SK-N-SH treated with all-trans-retinoic acid at 6 μM for 48 hours (cell line): Measurements from ENCODE around the gene SUGP1.

ENCODE experiments used
- ATAC-seq: fragments of 200-7000 bp; cut with Tn5 transposase; 3 replicates; pipeline ENCODE4 v1.9.1; 2020; ENCODE audit warnings: mild to moderate bottlenecking, moderate library complexity
- ARNTL ChIP-seq: fragments of 450-650 bp; formaldehyde crosslinking; IDR thresholded peaks from 2 replicates; pipeline ENCODE4 v1.5.0; 2020; ENCODE audit warnings: low read depth, mild to moderate bottlenecking, moderate library complexity, borderline replicate concordance
- BACH2 ChIP-seq: fragments of 250-450 bp; sonication (Bioruptor Pico); IDR thresholded peaks from 2 replicates; pipeline ENCODE4 v1.9.0; 2021; ENCODE audit warnings: mild to moderate bottlenecking, borderline replicate concordance
- CSDC2 ChIP-seq: fragments of 250-450 bp; sonication (Bioruptor Pico); IDR thresholded peaks from 2 replicates; pipeline ENCODE4 v1.5.0; 2020; ENCODE audit warnings: mild to moderate bottlenecking, moderate library complexity
- GLIS3 ChIP-seq: fragments of 250-450 bp; sonication (Bioruptor Pico); IDR thresholded peaks from 2 replicates; pipeline ENCODE4 v1.5.0; 2020; ENCODE audit warnings: mild to moderate bottlenecking, moderate library complexity
- ISL1 ChIP-seq: fragments of 250-450 bp; sonication (Bioruptor Pico); IDR thresholded peaks from 2 replicates; pipeline ENCODE4 v2.1.2; 2022; ENCODE audit warnings: mild to moderate bottlenecking, moderate library complexity
- OSR1 ChIP-seq: fragments of 250-450 bp; sonication (Bioruptor Pico); IDR thresholded peaks from 2 replicates; pipeline ENCODE4 v1.8.0; 2022; ENCODE audit warnings: moderate library complexity, mild to moderate bottlenecking, inconsistent platforms
- PPARA ChIP-seq: fragments of 250-450 bp; sonication (Bioruptor Pico); IDR thresholded peaks from 2 replicates; pipeline ENCODE4 v1.5.0; 2020; ENCODE audit warnings: mild to moderate bottlenecking, borderline replicate concordance
- SNAI2 ChIP-seq: fragments of 250-450 bp; sonication (Bioruptor Pico); IDR thresholded peaks from 2 replicates; pipeline ENCODE4 v1.5.0; 2020; ENCODE audit warnings: mild to moderate bottlenecking, moderate library complexity
- TCF4 ChIP-seq: fragments of 250-450 bp; sonication (Bioruptor Pico); IDR thresholded peaks from 2 replicates; pipeline ENCODE4 v1.8.0; 2021; ENCODE audit warnings: mild to moderate bottlenecking, moderate library complexity, borderline replicate concordance
- TOX ChIP-seq: fragments of 250-450 bp; sonication (Bioruptor Pico); IDR thresholded peaks from 2 replicates; pipeline ENCODE4 v1.8.0; 2021; ENCODE audit warnings: mild to moderate bottlenecking, moderate library complexity, borderline replicate concordance
- ZC3H10 ChIP-seq: fragments of 250-450 bp; sonication (Bioruptor Pico); IDR thresholded peaks from 2 replicates; pipeline ENCODE4 v1.5.1; 2021; ENCODE audit warnings: mild to moderate bottlenecking, moderate library complexity
- ZFP3 ChIP-seq: fragments of 250-450 bp; sonication (Bioruptor Pico); IDR thresholded peaks from 2 replicates; pipeline ENCODE4 v1.5.0; 2020; ENCODE audit warnings: mild to moderate bottlenecking, moderate library complexity
- ZFP30 ChIP-seq: fragments of 450-650 bp; formaldehyde crosslinking; IDR thresholded peaks from 2 replicates; pipeline ENCODE4 v1.5.0; 2022; ENCODE audit warnings: mild to moderate bottlenecking, moderate library complexity
- ZNF70 ChIP-seq: fragments of 450-650 bp; formaldehyde crosslinking; IDR thresholded peaks from 2 replicates; pipeline ENCODE4 v1.5.0; 2020; ENCODE audit warnings: mild to moderate bottlenecking, moderate library complexity
- ZNF8 ChIP-seq: fragments of 450-650 bp; formaldehyde crosslinking; IDR thresholded peaks from 2 replicates; pipeline ENCODE4 v1.5.0; 2020; ENCODE audit warnings: mild to moderate bottlenecking, moderate library complexity
- TF ChIP-seq, protein P1 (sequence below): fragments of 250-450 bp; sonication (Bioruptor Pico); IDR thresholded peaks from 2 replicates; pipeline ENCODE4 v1.5.1; 2020; ENCODE audit warnings: low read depth, mild to moderate bottlenecking, moderate library complexity
- TF ChIP-seq, protein P2 (sequence below): fragments of 250-450 bp; sonication (Bioruptor Pico); IDR thresholded peaks from 2 replicates; pipeline ENCODE4 v1.8.0; 2021; ENCODE audit warnings: low read depth, mild to moderate bottlenecking, moderate library complexity, borderline replicate concordance
- TF ChIP-seq, protein P3 (sequence below): fragments of 250-450 bp; sonication (Bioruptor Pico); IDR thresholded peaks from 2 replicates; pipeline ENCODE4 v1.8.0; 2020; ENCODE audit warnings: mild to moderate bottlenecking, moderate library complexity, borderline replicate concordance
- TF ChIP-seq, protein P4 (sequence below): fragments of 250-450 bp; sonication (Bioruptor Pico); IDR thresholded peaks from 2 replicates; pipeline ENCODE4 v1.5.1; 2021; ENCODE audit warnings: mild to moderate bottlenecking, moderate library complexity
- TF ChIP-seq, protein P5 (sequence below): fragments of 250-450 bp; sonication (Bioruptor Pico); IDR thresholded peaks from 2 replicates; pipeline ENCODE4 v1.5.0; 2020; ENCODE audit warnings: mild to moderate bottlenecking, moderate library complexity

The SUGP1 gene

GRCh38 chr19:19337120-19337519 is 16.8 kb upstream of the SUGP1 start:
- no peak for ATAC-seq

DNA sequence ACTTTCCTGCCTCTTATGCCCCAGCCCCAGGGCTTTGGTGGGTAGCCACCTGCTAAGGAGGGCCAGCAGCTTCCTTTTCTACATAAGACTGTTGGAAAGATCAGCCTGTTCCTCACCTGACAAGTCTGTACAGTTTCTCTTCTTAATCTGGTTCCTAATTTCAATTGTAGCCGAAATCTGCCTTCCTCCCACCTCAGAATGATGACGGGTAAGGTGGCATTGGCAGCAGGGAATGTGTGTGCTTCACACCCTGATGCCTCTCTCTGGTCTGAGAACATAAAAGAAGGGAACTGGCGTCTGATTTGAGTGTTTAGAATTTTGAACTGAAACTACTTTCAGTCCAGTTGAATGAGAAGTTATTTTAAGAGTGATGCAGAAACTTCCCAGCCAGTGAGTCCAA is 16.3 kb upstream of the SUGP1 start:
- no peak for ATAC-seq

More at GRCh38 chr19:19337120-19337519, 16.8 kb upstream of the SUGP1 start:
- TF ChIP-seq, protein P1, sequence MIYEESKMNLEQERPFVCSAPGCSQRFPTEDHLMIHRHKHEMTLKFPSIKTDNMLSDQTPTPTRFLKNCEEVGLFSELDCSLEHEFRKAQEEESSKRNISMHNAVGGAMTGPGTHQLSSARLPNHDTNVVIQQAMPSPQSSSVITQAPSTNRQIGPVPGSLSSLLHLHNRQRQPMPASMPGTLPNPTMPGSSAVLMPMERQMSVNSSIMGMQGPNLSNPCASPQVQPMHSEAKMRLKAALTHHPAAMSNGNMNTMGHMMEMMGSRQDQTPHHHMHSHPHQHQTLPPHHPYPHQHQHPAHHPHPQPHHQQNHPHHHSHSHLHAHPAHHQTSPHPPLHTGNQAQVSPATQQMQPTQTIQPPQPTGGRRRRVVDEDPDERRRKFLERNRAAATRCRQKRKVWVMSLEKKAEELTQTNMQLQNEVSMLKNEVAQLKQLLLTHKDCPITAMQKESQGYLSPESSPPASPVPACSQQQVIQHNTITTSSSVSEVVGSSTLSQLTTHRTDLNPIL (CRISPR knock-in tag) = no peak
- TF ChIP-seq ZNF70 (CRISPR knock-in tag) = no peak
- no peak for TF ChIP-seq ARNTL (CRISPR knock-in tag)
- TF ChIP-seq ZFP3 (CRISPR knock-in tag) = no peak
- TF ChIP-seq ZNF8 = no peak
- no peak for TF ChIP-seq TOX
- TF ChIP-seq, protein P2, sequence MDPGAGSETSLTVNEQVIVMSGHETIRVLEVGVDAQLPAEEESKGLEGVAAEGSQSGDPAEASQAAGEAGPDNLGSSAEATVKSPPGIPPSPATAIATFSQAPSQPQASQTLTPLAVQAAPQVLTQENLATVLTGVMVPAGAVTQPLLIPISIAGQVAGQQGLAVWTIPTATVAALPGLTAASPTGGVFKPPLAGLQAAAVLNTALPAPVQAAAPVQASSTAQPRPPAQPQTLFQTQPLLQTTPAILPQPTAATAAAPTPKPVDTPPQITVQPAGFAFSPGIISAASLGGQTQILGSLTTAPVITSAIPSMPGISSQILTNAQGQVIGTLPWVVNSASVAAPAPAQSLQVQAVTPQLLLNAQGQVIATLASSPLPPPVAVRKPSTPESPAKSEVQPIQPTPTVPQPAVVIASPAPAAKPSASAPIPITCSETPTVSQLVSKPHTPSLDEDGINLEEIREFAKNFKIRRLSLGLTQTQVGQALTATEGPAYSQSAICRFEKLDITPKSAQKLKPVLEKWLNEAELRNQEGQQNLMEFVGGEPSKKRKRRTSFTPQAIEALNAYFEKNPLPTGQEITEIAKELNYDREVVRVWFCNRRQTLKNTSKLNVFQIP = no peak
- TF ChIP-seq, protein P3, sequence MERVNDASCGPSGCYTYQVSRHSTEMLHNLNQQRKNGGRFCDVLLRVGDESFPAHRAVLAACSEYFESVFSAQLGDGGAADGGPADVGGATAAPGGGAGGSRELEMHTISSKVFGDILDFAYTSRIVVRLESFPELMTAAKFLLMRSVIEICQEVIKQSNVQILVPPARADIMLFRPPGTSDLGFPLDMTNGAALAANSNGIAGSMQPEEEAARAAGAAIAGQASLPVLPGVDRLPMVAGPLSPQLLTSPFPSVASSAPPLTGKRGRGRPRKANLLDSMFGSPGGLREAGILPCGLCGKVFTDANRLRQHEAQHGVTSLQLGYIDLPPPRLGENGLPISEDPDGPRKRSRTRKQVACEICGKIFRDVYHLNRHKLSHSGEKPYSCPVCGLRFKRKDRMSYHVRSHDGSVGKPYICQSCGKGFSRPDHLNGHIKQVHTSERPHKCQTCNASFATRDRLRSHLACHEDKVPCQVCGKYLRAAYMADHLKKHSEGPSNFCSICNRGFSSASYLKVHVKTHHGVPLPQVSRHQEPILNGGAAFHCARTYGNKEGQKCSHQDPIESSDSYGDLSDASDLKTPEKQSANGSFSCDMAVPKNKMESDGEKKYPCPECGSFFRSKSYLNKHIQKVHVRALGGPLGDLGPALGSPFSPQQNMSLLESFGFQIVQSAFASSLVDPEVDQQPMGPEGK (CRISPR knock-in tag) = no peak
- TF ChIP-seq BACH2 (CRISPR knock-in tag) = no peak
- TF ChIP-seq ZC3H10 = no peak
- TF ChIP-seq, protein P4, sequence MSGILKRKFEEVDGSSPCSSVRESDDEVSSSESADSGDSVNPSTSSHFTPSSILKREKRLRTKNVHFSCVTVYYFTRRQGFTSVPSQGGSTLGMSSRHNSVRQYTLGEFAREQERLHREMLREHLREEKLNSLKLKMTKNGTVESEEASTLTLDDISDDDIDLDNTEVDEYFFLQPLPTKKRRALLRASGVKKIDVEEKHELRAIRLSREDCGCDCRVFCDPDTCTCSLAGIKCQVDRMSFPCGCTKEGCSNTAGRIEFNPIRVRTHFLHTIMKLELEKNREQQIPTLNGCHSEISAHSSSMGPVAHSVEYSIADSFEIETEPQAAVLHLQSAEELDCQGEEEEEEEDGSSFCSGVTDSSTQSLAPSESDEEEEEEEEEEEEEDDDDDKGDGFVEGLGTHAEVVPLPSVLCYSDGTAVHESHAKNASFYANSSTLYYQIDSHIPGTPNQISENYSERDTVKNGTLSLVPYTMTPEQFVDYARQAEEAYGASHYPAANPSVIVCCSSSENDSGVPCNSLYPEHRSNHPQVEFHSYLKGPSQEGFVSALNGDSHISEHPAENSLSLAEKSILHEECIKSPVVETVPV = no peak
- no peak for TF ChIP-seq ISL1 (CRISPR knock-in tag)
- TF ChIP-seq ZFP30 = no peak
- no peak for TF ChIP-seq CSDC2
- TF ChIP-seq, protein P5, sequence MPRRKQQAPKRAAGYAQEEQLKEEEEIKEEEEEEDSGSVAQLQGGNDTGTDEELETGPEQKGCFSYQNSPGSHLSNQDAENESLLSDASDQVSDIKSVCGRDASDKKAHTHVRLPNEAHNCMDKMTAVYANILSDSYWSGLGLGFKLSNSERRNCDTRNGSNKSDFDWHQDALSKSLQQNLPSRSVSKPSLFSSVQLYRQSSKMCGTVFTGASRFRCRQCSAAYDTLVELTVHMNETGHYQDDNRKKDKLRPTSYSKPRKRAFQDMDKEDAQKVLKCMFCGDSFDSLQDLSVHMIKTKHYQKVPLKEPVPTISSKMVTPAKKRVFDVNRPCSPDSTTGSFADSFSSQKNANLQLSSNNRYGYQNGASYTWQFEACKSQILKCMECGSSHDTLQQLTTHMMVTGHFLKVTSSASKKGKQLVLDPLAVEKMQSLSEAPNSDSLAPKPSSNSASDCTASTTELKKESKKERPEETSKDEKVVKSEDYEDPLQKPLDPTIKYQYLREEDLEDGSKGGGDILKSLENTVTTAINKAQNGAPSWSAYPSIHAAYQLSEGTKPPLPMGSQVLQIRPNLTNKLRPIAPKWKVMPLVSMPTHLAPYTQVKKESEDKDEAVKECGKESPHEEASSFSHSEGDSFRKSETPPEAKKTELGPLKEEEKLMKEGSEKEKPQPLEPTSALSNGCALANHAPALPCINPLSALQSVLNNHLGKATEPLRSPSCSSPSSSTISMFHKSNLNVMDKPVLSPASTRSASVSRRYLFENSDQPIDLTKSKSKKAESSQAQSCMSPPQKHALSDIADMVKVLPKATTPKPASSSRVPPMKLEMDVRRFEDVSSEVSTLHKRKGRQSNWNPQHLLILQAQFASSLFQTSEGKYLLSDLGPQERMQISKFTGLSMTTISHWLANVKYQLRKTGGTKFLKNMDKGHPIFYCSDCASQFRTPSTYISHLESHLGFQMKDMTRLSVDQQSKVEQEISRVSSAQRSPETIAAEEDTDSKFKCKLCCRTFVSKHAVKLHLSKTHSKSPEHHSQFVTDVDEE (CRISPR knock-in tag) = no peak
- no peak for TF ChIP-seq GLIS3 (CRISPR knock-in tag)
- TF ChIP-seq TCF4 (CRISPR knock-in tag) = no peak
- no peak for TF ChIP-seq PPARA (CRISPR knock-in tag)
- TF ChIP-seq, all 23 proteins: peak for 0

More for the DNA sequence above, 16.3 kb upstream of the SUGP1 start:
- TF ChIP-seq, protein P1 (CRISPR knock-in tag) = no peak
- no peak for TF ChIP-seq BACH2 (CRISPR knock-in tag)
- TF ChIP-seq ARNTL (CRISPR knock-in tag) = no peak
- TF ChIP-seq OSR1 (CRISPR knock-in tag) = no peak
- TF ChIP-seq, protein P5 (CRISPR knock-in tag) = no peak
- TF ChIP-seq ZNF70 (CRISPR knock-in tag) = no peak
- TF ChIP-seq ZFP30 = no peak
- no peak for TF ChIP-seq ZC3H10
- no peak for TF ChIP-seq GLIS3 (CRISPR knock-in tag)
- TF ChIP-seq SNAI2 = no peak
- TF ChIP-seq, protein P2 = no peak
